RCC 7860 (cell line): ENCODE results near the gene GPATCH8.
A peak's percentile ranks its signal among the peaks of the same experiment; 100 is the strongest.

ENCODE experiments used
- DNase-seq: peaks from one replicate; pipeline ENCODE4 v3.0.0-alpha.2; 2015; ENCODE audit warnings: low spot score
- FAIRE-seq: peaks from 2 replicates; lab custom pipeline; 2012; peaks lifted over from hg19 to GRCh38; lab: Jason Lieb, UNC

GPATCH8 gene

DNA sequence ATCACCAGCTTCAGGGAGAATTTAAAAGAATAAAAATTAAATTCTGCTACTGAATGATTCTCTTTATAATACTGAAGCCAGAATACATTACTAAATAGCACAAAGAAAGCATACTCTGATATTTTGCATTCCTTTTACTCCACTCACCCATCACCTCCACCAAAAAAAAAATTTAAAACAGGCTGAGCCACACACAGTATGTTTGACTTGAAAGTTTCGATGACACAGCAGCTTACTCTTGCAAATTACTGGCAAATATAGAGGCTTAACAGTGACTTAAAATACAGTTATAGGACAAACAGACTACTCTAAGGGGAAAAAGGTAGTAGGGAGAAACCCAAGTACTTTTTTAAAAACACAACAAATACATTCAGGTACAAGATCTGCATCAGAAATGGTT, 39.2 kb downstream of the GPATCH8 start:
- FAIRE-seq (no peak), DNase-seq (no peak)

DNA sequence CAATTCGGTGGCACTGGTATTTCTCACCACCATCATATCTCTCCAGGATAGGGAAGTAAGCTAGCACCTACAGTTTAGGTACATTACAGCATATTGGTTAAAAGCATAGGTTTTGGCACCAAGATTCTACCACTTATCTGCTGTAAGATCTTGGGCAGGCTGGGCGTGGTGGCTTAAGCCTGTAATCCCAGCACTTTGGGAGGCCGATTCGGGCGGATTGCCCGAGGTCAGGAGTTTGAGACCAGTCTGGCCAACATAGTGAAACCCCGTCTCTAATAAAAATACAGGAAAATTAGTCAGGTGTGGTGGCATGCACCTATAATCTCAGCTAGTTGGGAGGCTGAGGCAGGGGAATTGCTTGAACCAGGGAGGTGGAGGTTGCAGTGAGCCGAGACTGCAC, 51.4 kb downstream of the GPATCH8 start:
- DNase-seq = no peak
- no peak for FAIRE-seq

DNA sequence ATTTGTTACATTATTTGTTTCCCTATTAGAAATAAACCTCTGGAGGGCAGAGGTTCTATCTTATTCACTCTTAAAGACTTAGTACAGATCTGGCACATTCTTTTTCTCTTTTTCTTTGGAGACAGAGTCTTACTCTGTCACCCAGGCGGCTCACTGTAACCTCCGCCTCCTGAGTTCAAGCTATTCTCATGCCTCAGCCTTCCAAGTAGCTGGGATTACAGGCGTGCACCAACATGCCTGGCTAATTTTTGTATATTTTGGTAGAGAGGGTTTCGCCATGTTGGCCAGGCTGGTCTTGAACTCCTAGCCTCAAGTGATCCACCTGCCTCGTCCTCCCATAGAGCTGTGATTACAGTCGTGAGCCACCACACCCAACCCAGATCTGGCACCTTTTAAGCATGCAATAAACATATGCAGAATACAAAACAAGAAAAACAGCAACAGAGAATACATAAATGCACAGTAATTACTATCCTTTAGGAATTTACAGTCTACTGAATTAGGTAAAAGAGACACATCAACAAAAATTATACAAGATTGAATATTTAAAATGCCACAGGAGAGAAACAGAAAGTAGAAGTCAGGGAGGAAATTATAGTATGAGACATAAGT, 52.1 kb downstream of the GPATCH8 start:
- FAIRE-seq = no peak

DNA sequence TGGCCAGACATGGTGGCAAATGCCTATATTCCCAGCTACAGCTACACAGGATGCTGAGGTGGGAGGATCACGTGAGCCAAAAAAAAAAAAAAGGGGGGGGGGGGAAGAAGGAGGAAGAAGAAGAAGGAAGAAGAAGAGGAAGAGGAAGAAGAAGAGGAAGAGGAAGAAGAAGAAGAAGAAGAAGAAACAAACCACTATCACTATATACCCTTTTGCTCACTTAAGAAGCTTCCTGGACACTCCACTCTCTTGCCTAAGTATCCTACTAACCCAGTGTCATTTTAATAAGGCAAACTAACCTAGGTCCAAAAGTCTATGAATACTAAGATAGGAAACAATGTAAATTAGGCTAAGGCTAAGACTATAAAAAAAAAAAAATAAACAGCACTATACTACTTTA, 54.8 kb downstream of the GPATCH8 start:
- FAIRE-seq (no peak), DNase-seq (no peak)

More for the DNA sequence above, 52.1 kb downstream of the GPATCH8 start:
- no peak for DNase-seq

DNA sequence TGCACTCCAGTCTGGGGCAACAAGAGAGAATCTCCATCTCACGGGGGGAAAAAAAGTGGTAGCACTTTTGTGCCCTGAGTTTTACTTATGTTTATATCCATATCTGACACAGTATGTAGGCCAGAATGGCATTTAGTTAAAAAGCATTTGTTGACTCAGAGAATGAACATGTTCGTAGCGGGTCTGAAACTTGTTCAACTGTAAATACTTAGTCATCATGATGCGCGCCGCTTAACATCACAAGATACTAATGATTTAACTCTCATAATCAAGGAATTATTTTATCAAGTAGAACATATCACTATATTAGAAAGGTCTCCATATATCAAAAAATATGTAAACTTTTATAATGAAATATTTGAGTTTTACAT, 58.5 kb downstream of the GPATCH8 start:
- FAIRE-seq (peak; percentile 89), DNase-seq (peak; percentile 52)

DNA sequence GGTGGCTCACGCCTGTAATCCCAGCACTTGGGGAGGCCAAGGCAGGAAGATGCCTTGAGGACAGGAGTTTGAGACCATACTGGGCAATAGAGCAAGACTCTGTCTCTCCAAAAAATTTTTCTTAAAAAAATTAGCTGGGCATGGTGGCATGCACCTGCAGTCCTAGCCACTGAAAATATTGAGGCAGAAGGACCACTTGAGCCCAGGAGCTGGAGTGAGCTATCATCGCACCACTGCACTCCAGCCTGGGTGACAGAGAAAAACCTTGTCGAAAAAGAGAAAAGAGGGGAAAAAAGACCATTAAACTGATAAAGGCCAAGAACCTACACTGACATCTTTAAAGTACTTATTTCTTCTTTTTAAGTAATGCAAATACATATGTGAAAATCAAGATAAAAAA, 60.4 kb downstream of the GPATCH8 start:
- FAIRE-seq = no peak
- no peak for DNase-seq

DNA sequence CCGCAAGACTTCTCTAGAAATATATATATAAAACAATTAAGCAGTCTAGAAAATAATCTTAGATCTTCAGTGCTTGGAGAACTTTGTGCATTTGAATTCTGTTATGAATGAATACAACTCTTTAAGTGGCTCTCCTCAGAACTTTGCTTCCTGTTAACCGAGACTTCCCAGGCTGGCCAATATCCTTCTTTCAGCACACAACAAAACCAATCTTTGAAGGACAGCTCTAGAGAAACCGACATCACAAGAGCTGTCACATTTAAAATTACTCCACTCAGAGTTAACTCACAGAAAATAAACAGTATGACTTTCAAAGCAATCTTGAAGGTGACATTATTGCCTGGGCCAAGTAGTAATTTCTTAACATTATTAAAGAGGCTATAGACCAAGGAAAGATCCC, 64.0 kb downstream of the GPATCH8 start:
- FAIRE-seq = no peak
- no peak for DNase-seq

DNA sequence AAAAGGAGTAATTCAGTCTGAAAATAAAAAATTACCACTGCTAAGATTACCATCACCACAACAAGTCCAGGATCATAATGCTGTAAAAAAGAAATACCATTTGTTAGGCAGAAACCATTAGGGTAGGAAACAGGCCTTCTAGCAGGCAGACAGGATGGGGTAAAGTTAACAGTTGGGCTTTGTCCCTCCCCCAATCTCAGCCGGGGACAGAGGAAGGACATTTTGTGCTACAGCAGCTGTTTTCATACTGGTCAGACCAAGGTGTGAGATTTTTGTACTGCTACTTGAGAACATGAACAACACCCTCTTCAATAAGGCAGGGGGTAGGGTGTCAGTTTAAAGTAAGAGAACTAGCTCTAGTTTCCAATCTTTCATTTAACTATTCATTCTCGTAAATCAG, 64.6 kb downstream of the GPATCH8 start:
- FAIRE-seq (no peak), DNase-seq (no peak)

DNA sequence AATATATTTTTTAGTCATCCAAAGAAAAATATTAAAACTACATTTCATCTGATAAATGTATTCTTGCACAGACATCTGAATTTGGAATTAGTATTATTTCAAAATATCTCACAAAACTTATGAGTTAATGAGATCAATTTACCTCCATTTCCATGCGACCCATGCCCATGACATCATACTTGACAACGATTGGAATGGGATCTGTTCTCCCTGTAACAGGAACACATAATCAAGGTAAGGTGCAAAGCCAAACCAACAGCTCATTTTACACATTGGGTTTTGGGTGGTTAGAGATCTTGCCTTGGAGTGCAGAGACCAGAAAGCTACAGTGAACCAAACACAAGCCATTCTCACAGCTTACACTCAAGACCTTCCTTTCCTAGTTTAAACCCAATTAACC, 66.9 kb downstream of the GPATCH8 start:
- DNase-seq = no peak
- FAIRE-seq = no peak

DNA sequence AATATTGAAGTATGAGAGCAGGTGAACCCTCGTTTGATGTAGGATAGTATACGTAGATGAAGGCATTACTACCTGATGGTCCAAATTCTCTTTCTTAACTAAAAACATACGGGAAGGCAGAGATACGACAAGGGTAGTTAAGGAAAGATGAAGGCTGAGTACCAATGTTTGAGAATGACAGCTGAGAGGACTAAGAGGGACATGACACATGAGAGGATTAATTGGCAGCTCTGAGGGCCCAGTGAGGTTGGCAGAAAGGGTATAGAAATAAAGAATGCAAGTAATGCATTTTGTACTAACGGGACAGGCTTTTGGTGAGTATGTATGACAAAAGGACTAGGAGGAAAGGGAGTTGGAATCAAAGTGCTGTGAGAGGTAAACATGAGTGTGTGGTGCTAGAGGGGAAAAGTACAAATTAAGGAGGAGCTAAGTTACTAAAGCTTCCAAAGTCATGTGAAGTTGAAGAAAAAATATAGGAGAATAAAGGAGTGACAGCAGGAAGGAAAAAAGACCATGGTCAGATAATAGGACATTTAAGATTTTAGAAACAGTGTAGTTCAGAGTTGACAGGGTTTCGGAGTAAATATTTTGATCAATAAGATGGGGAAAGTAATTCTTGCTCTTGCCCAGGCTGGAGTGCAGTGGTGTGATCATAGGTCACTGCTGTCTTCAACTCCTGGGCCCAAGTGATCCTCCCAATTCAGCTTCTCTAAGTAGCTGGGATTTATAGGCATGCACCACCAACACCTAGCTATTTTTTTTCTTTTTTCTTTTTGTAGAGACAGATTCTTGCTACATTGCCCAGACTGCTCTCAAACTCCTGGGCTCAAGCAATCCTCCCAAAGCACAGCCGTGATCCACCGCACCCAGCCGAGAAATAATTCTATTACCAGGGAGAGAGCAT, 70.7 kb downstream of the GPATCH8 start:
- DNase-seq (no peak), FAIRE-seq (no peak)

DNA sequence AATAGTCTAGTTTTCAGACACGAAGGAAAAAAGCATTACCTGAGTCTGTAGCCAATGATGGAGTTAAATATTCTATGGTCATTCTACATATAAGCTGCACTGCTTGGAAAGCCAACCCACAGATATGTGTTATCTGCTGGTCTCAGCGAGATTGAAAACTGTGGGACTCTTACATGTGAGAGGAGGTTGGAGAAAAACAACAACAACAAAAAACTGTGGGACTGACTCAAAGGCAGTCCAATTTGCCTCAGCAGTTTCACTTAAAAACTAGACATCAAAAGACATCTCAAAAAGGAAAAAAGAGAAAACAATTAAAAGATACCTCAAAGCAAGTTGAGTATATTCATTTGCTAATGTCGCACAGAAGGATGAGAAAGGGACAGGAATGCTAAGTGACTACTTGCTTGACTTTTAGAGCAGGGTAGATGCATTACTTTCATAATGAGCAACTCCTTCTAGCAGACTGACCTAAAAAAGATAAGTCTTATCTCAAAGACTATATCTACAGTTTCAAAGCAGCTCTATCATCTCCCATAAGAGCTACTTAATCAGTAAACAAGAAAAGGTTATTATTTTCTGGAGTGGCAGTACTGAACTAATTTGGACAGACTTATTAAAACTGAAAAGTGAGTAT, 78.3 kb downstream of the GPATCH8 start:
- no peak for FAIRE-seq

DNA sequence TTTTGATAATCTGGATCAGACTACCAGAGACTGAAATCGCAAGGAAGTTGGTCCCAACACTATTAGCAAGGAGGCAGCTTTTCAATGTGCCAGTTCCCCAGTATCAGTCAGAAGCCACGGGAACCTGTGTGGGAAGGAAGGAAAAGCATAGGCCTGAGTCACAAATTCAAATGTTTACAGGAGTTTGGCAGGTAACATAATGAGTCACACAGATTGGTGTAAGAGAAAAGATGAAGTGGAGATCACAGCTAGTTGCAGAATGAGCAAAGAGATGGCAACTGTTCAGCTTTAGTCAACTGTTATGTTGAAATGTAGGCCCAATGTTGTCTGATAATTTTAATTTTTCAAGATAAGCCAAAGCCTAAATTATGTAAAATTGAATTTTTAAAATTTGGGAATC, 85.7 kb downstream of the GPATCH8 start:
- FAIRE-seq (peak; percentile 55), DNase-seq (peak; percentile 47)

More for the DNA sequence above, 78.3 kb downstream of the GPATCH8 start:
- no peak for DNase-seq

DNA sequence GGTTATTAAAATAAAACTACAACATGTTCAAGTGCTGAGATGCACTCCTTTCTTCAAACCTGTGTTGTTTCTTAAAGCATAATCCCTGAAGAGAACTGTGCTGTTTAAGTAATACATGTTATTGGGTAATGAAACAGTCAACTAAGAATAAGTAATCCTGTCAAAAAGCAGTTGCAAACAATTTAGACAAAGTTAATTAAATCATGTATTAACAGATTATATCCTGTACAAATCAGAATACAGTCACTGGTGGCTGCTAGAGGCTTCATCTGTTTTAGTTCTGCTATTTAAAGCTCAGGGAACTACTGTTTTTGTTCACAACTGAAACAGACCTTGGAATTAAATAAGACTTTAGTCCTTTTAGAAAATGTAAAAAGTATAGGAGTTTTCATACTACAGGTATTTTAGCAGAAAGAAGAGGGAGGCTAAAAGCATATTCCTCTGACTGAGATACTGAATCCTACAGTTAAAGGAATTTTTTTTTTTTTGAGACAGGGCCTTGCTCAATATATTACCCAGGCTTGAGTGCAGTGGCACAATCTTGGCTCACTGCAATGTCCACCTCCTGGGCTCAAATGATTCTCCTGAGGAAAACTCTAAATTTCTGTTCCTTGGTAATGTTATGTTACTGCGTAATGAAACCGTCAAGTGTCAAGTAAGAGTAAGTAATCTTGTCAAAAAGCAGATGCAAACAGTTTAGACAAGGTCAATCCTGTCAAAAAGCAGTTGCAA, 86.5 kb downstream of the GPATCH8 start:
- DNase-seq (no peak), FAIRE-seq (no peak)

DNA sequence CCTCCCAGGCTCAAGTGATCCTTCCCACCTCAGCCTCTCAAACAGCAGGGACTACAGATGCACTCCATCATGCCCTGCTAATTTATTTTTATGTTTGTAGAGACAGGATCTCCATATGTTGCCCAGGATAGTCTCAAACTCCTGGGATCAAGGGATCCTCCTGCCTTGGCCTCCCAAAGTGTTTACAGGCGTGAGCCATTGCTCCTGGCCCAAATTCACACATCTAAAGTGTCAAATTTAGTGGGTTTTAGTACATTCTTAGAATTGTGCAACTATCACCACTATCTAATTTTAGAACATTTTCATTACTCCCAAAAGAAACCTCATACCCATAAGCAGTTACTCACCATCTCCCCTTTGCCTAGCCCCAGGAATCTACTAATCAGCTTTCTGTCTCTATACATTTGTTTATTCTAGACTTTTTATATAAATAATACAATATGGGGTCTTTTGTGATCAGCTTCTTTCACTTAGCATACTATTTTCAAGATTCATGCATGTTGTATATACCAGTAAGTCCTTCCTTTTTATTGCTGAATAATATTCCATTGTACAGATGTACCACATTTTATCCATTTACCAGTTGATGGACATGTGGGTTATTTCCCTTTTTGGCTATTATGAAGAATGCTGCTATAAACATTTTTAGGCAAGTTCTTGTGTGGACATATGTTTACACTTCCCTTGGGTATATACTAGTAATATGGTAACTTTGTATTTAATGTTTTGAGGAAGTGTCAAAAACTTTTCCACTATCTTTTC, 88.6 kb downstream of the GPATCH8 start:
- DNase-seq (no peak), FAIRE-seq (no peak)

DNA sequence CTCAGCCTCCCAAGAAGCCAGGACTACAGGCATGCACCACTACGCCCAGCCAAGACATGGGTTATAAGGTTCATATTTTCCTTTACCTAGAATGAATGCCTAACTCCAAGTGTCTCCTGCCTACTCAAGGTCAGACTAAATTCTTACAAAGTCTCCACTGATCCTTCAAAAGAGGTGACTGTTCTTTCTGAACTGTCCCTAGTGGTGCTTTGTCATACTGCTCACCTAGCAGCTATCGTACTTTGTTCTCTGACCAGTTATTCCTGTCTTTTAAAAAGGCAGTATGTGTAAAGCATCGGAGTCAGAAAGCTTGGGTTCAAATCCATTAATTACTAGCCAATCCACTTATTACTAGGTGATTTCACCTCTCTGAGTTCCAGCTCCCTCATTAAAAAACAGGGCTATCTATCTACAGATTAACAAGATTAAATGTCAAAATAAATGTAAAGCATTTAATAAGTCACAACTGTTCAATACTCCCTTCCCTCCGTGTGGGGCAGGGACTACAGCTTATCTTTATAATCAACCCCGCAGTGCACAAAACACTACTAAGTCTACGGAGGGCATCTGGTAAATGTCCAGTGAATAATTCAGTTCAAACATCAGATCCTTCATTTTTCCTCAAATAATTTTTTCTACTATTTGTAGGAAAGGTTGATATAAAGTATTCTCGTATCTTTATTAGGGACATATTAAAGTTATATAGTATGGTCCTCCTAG, 93.7 kb downstream of the GPATCH8 start:
- no peak for FAIRE-seq

DNA sequence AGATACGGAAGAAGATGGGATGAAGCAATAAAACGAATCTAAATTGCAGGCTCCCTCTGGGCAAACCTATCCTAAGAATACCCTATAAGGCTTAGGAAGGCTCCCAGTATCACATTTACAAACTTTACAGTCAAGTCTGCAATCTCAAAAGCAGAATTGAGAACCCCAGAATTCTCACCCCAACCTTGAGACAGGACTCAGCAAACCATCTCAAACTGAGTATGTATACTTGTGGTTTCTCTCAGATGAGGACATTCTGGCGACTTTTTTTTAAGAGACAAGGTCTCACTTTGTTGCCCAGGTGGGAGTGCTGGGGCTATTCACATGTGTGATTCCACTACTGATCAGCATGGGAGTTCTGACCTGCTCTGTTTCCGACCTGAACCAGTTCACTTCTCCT, 94.4 kb downstream of the GPATCH8 start:
- FAIRE-seq = no peak
- DNase-seq = no peak

More for the DNA sequence above, 93.7 kb downstream of the GPATCH8 start:
- DNase-seq = no peak

DNA sequence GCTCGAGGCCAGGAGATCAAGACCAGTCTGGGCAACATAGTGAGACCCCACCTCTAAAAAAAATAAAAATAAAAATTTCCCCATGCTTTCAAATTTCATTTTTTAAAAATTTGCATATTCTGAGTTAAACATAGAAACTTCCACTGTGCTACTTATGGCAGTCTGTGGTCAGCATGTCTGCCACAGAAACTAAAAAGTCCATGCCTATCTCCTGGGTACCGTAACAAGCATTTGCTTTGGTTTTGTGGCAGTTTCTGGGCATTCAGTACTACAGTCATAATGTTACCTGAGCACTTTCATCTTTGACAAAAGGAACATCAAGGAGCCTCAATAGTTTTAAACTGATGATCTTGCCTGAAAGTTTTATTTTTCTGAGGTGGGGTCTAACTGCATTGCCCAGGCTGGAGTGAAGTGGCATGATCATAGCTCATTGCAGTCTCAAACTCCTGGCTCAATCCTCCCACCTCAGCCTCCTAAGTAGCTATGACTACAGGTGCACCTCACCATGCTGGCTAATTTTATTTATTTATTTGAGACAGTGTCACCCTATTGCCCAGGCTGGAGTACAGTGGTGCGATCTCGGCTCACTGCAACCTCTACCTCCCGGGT, 100.5 kb downstream of the GPATCH8 start:
- FAIRE-seq (no peak), DNase-seq (no peak)

DNA sequence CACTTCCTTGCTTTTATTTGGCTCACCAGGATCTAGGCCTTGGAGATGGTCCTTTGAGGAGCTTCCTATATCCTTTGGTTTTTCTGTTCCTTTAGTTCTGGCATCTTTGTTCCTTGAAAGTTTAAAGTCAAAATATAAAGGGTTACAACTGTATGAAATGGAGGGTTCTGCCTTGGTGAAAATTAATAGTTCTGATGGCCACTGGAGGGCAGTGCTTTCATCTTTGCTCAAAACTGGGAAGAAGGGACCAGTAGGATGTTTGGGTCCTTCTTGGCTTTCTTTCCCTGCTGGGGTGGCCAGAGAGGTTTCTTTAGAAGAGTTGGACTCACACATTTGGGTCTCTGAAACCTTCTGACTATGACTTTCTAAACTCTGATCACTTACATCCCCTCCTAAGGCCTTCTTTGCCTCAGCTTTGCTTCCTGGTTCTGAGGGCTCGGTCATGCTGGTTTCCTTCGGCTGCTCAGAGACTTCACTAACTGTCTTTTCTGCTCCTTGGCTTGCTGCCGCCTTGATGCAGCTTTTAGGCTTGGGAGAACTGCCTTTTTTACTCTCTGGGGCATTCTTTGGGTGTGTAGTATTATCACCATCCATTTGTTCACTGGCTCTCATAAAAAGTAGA, 102.9 kb downstream of the GPATCH8 start:
- FAIRE-seq = no peak
- DNase-seq = no peak
